Muscle layer of duodenum (tissue), 2 donors: ENCODE data around the gene BST1.

Experiments
- H3K27ac ChIP-seq: one replicate; pipeline ENCODE4 v1.7.0; 2013; ENCODE audit warnings: mild to moderate bottlenecking, low read length
- H3K27me3 ChIP-seq: one replicate; pipeline ENCODE4 v1.7.0; 2013; ENCODE audit warnings: low read depth, mild to moderate bottlenecking, control low read depth, low read length
- H3K36me3 ChIP-seq, 2 donors: one replicate each; pipeline ENCODE4 v1.7.0; 2013; ENCODE audit warnings: low read length in 2 of 2, control low read depth in 1 of 2, mild to moderate bottlenecking in 1 of 2; ENCODE audit not compliant: insufficient read depth in 2 of 2, control insufficient read depth in 1 of 2
- H3K4me1 ChIP-seq, 2 donors: one replicate each; pipeline ENCODE4 v1.7.0; 2013; ENCODE audit warnings: low read length in 2 of 2, mild to moderate bottlenecking in 2 of 2, control low read depth in 1 of 2, moderate library complexity in 1 of 2; ENCODE audit not compliant: insufficient read depth in 2 of 2, control insufficient read depth in 1 of 2
- H3K4me3 ChIP-seq, 2 donors: one replicate each; pipeline ENCODE4 v1.7.0; 2013; ENCODE audit warnings: low read length in 2 of 2, low read depth in 1 of 2, mild to moderate bottlenecking in 1 of 2
- H3K9me3 ChIP-seq, 2 donors: one replicate each; pipeline ENCODE4 v1.7.0; 2013; ENCODE audit warnings: low read length in 2 of 2, control low read depth in 1 of 2, mild to moderate bottlenecking in 1 of 2; ENCODE audit not compliant: control insufficient read depth in 1 of 2
- donor health status: healthy.

BST1 gene

DNA sequence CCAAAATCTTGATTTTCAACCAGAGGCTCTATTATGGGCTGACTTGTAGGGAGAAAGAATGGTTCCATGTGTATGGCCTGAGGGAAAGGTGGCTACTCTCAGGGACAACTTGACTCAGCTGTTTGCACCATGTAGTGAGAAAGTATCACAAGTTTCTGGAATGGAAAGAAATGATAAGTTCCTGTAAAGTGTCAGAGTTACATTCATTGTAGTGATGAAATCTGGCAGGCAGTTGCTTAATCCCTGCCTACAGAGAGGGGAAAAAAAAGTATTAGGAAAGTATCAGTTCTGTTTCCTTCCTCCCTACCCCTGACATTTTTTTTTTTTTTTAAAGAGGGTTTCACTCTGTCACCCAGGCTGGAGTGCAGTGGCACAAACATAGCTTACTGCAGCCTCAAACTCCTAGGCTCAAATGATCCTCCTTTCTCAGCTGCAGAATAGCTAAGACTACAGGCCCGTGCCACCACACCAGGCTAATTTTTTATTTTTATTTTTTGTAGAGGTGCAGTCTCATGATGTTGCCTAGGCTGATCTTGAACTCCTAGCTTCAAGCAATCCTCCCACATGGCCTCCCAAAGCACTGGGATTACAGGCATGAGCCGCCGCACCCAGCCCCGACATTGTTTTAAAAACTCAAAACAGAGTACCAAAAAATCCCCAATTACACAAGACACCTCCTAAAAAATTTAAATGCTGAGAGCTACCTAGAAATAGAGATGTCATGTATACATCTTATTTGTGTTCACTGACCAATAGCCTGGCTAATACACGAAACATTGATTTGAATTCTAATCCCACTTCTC lies 42.9 kb upstream of the BST1 start:
- Histone ChIP-seq H3K27ac (no peak overlapping the region), H3K4me3 (no peak overlapping the region), H3K36me3 (peaks cover 0 to 5% of the 10 kb centered on the region in 2 donors), H3K4me1 (peaks cover 0 to 3% of the 10 kb centered on the region in 2 donors), H3K9me3 (no peaks in the 10 kb centered on the region), H3K27me3 (no peaks in the 10 kb centered on the region)

DNA sequence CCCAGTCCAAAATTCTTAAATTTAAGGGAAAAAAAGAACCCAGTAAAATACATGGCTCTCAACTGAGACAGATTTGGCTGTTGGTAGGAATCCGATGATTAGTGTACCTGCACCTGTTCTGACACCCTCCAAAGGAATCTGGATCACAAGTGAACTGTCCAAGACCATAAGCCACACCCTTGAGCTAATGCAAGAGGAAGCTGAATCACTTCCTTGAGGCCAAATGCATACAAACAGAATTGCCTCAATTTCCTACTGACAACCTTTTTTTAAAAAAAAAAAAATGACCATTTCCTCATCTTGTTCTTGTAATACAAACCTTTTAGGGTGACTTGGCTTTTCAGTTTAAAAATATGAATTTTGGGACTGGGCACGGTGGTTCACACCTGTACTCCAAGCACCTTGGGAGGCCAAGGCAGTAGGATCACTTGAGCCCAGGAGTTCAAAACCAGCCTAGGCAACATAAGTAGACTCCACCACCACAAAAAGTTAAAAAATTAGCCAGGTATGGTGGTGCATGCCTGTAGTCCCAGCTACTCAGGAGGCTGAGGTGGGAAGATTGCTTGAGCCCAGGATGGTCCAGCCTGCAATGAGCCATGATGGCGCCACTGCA lies 37.0 kb upstream of the BST1 start:
- H3K27ac ChIP-seq = no peak overlapping the region
- H3K4me1 ChIP-seq = no peaks in the 10 kb centered on the region
- no peaks in the 10 kb centered on the region for H3K36me3 ChIP-seq
- H3K9me3 ChIP-seq = no peaks in the 10 kb centered on the region
- H3K4me3 ChIP-seq = no peak overlapping the region
- no peaks in the 10 kb centered on the region for H3K27me3 ChIP-seq

DNA sequence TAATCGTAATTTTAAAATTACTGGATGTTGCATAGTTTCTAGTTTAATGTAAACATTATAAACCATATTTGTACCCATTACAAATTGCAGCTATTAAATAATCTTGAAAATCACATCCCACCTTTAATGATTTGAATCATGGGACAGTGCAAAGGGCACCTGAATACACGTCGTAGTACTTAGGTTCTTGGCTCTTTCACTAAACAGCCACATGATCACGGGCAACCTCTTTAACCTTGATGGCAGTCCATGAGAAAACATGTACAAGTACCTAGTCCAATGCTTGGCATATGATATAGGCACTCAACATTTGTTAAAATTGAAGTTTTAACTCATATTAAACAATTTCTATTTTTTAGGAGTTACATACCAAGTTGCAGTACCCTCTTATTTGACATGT lies 35.9 kb upstream of the BST1 start:
- Histone ChIP-seq H3K36me3 (no peaks in the 10 kb centered on the region), H3K27me3 (no peaks in the 10 kb centered on the region), H3K4me3 (no peak overlapping the region), H3K4me1 (no peaks in the 10 kb centered on the region), H3K9me3 (no peaks in the 10 kb centered on the region), H3K27ac (no peak overlapping the region)

DNA sequence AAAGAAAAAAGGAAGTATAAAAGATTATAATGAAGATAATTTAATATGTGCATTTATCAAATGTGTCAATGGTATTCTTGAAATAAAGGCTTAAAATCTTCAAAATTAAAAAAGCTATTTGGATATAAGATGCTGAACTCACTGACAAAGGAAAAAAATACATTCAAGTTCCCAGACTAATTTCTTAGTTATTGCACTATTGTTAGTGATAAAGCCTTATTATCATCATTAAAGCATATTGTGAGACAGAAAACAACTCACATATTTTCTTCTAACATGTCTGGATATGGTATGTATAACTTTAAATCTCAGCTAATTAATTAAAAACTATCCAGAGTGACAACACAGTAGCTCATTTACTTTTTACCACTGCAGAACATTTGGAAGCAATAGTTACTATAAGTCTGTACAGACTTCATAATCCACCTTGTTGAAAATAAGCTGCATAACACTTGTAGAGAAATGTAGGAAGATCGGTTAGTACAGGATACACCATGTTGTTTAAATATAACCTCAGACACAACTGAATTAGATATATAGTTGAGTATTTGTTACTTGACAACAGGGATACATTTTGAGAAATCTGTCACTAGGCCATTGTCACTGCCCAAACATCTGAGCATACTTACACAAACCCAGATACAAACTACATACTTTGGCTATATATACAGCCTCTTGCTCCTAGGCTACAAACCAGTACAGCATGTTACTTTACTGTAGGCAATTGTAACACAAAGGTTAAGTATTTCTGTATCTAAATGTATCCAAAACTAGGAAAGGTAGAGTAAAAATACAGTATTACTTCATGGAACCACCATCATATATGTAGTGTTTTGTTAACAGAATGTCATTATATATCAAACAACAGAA lies 34.1 kb upstream of the BST1 start:
- no peak overlapping the region for H3K4me3 ChIP-seq
- H3K4me1 ChIP-seq = no peaks in the 10 kb centered on the region
- no peaks in the 10 kb centered on the region for H3K27me3 ChIP-seq
- no peaks in the 10 kb centered on the region for H3K9me3 ChIP-seq
- H3K27ac ChIP-seq = no peak overlapping the region
- no peaks in the 10 kb centered on the region for H3K36me3 ChIP-seq

DNA sequence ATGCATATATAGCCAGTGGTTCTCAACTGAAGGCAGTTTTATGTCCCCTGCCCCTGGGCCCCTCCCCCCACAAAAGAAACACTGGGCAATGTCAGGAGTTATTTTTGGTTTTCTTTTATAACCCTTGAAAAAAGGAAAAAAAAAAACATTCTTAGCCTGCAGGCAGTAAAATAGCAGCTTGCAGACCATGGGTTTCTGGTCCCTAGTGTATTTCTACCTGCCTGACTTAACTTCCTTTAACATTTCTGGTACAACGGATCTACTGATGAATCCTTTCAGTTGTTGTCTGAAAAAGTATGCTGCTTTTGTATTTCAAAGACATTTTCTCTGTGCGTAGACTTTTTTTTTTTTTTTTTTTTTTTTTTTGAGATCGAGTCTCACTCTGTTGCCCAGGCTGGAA lies 32.3 kb upstream of the BST1 start:
- Histone ChIP-seq H3K36me3 (no peaks in the 10 kb centered on the region), H3K9me3 (no peaks in the 10 kb centered on the region), H3K4me3 (no peak overlapping the region), H3K4me1 (no peaks in the 10 kb centered on the region), H3K27ac (no peak overlapping the region), H3K27me3 (no peaks in the 10 kb centered on the region)

DNA sequence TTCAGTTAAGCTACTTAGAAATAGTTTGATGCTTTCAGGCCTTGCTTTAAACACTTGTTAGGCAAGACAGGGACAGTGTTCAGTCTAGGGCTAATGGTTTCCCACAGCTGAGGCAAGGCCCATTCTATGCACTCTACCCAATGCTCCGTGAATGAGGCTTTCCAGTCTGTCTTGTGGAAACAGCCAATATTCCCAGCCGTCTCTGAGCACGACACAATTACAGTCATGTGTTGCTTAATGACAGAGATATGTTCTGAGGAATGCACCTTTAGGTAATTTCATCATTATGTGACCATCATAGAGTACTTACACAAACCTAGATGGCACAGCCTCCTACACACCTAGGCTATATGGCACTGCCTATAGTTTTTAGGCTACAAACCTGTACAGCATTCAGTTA lies 30.8 kb upstream of the BST1 start:
- Histone ChIP-seq H3K4me3 (no peak overlapping the region), H3K36me3 (no peaks in the 10 kb centered on the region), H3K9me3 (no peaks in the 10 kb centered on the region), H3K4me1 (no peaks in the 10 kb centered on the region), H3K27me3 (no peaks in the 10 kb centered on the region), H3K27ac (no peak overlapping the region)

DNA sequence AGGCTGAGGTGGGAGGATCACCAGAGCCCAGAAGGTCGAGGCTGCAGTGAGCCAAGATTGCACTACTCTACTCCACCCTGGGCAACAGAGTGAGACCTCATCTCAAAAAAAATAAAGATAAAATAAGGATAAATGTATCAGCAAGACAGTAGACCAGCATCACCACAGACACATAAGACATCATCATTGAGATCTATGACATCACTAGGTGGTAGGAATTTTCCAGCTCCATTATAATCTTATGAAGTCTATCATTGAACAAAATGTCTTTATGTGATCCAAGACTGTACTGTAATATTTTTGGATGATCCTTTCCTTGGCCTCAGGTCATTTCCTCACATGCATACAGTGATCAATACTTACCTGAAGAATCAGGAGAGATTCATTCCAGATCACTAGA lies 29.5 kb upstream of the BST1 start:
- Histone ChIP-seq H3K4me1 (no peaks in the 10 kb centered on the region), H3K27ac (no peak overlapping the region), H3K9me3 (no peaks in the 10 kb centered on the region), H3K4me3 (no peak overlapping the region), H3K27me3 (no peaks in the 10 kb centered on the region), H3K36me3 (no peaks in the 10 kb centered on the region)

DNA sequence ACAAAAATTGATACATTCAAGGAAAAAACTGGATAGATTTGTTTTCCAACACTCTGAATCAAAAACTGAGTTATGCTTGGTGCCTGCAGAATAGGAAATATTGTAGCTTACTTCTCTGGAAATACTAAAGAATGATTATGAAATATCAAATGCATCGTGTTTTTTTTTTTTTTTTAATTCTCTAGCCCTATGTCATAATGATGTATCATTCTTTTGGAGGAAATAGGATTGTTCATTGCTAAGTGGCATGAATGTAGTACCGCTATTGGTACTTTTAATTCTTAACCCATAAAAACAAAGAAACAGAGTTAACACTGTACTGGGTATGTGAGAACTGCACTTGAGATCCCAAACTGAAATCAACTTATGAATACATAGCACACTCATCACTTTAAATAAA lies 28.8 kb upstream of the BST1 start:
- Histone ChIP-seq H3K27me3 (no peaks in the 10 kb centered on the region), H3K27ac (no peak overlapping the region), H3K4me1 (no peaks in the 10 kb centered on the region), H3K4me3 (no peak overlapping the region), H3K9me3 (no peaks in the 10 kb centered on the region), H3K36me3 (no peaks in the 10 kb centered on the region)

DNA sequence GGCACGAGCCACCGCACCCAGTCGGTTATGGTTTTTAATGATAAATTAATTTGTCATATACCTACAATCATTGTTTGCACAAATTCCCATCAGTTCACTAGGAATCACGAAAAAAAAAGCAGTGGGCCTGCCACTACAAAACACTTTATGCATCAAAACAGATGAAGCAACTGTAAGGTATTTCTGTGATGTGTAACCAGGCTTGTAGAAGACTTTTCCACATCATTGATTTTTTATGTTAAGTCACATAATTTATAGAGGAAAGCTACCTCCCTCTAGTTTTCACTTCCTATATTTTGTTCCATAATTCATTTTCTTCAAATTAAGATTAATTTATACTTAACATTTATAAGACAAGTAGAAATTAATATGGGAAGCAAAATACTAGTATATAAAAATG lies 27.9 kb upstream of the BST1 start:
- Histone ChIP-seq H3K9me3 (no peaks in the 10 kb centered on the region), H3K27ac (no peak overlapping the region), H3K27me3 (no peaks in the 10 kb centered on the region), H3K4me1 (no peaks in the 10 kb centered on the region), H3K36me3 (no peaks in the 10 kb centered on the region), H3K4me3 (no peak overlapping the region)

DNA sequence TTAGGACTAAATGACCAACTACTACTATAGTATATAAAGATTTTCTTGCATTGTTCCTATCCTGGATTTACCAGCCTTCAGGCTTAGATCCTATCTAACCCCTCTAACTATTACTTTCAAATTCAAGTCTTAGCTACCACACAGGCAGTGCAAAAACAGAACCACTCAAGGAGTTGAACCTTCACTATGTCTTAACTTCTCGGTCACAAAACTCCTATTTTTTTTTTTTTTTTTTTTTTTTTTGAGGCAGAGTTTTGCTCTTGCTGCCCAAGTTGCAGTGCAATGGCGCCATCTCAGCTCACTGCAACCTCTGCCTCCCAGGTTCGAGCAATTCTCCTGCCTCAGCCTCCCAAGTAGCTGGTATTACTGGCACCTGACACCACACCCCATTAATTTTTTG lies 27.5 kb upstream of the BST1 start:
- H3K27me3 ChIP-seq = no peaks in the 10 kb centered on the region
- no peak overlapping the region for H3K27ac ChIP-seq
- no peaks in the 10 kb centered on the region for H3K36me3 ChIP-seq
- no peak overlapping the region for H3K4me3 ChIP-seq
- no peaks in the 10 kb centered on the region for H3K4me1 ChIP-seq
- no peaks in the 10 kb centered on the region for H3K9me3 ChIP-seq

DNA sequence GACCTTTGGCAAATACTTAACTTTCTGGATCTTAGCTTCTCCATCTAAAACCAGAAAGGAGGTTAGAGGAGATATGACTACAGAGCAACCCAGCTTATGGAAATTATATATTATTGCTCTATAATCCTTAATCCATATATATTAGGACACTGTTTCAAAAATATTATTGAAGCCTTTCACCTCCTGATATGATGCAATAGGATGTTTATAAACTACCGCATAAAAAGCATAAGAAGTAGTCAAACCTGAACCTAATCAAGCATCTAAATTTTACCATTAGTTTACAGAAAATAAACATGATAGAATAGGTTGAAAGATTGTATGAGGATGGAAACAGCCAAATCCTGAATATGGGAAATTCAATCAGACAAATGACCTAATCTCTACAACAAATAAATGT lies 26.8 kb upstream of the BST1 start:
- Histone ChIP-seq H3K27ac (no peak overlapping the region), H3K9me3 (no peaks in the 10 kb centered on the region), H3K36me3 (no peaks in the 10 kb centered on the region), H3K4me1 (peaks cover 0 to 2% of the 10 kb centered on the region in 2 donors), H3K27me3 (no peaks in the 10 kb centered on the region), H3K4me3 (no peak overlapping the region)
